Measurements from ENCODE around the gene SYCP2L. TPM values are rescaled to one million over a fixed set of nuclear protein-coding genes. Genes with fewer than 3 reads are reported as not detected.

Gene SYCP2L
- total and polyA plus RNA-seq, 10 of the 15 experiments (the other 5 are each of a cell fraction or from before 2014, with no cell fraction given), result 0.03 to 0.12 (median 0.04) TPM; not detected in 7

DNA sequence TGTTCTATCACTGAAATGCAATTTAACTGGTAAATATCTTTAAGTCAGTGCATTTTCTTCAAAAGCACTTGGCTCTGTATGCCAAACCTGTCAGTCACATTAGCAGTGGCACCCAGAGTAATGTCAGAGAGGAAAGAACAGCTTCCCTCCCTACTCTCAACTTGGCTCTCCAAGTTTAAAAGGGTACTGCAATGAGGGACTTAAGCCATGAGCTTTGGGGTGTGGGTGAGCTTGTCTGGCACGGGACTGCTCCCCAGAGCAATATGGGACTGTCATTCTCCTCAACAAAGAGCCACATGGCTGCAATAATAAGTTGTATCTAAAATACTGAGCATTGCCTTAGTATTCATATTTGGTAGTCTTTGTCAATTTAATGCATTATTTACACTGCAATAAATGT is 9.0 kb upstream of the SYCP2L start:
- in situ Hi-C loops (cut with MboI) (no loop called here), intact Hi-C loops (cut with micrococcal nuclease; ENCODE audit: unreplicated experiment) (no loop called here)
- ChIA-PET POLR2A (no interaction called here), CTCF (no interaction called here), RAD21 (ENCODE audit: unreplicated experiment) (no interaction called here), SMC1A (ENCODE audit: uncharacterized antibody, unreplicated experiment) (interaction anchor here (1.3 kb wide), 1 partner anchor 11 kb away, joined by 3 read pairs; no protein-coding TSS in a partner anchor)
- no peak for ATAC-seq
- Histone ChIP-seq H3K4me1 (ENCODE audit: control insufficient read depth, insufficient read depth, low read length) (no peaks in the 10 kb centered on the region), H3K36me3 (ENCODE audit: control insufficient read depth in 2 of 2, insufficient read depth in 2 of 2, low read length in 1 of 2) (no peaks in the 10 kb centered on the region), H3K4me3 (no peak overlapping the region), H4K20me1 (ENCODE audit: control insufficient read depth, insufficient read depth) (no peaks in the 10 kb centered on the region), H3K9ac (ENCODE audit: control insufficient read depth, insufficient read depth, low read length) (no peak overlapping the region), H3K27me3 (replicated peaks in 1 of 2; ENCODE audit: control insufficient read depth in 2 of 2, insufficient read depth in 2 of 2, low read length in 1 of 2) (peaks cover 0 to 2% of the 10 kb centered on the region in 2 experiments; a peak in 3 of 4 replicates), H3K9me3 (replicated peaks; ENCODE audit: control insufficient read depth, insufficient read depth, low read length) (no peaks in the 10 kb centered on the region; the same call in 2 of the 3 replicates), H2AFZ (ENCODE audit: control insufficient read depth, low read depth, low read length) (no peak overlapping the region), H3K4me2 (ENCODE audit: control insufficient read depth, insufficient read depth) (no peak overlapping the region), H3K27ac (ENCODE audit: control insufficient read depth, insufficient read depth) (no peak overlapping the region), H3K79me2 (ENCODE audit: control insufficient read depth, insufficient read depth, low read length) (no peaks in the 10 kb centered on the region)
- no peak for DNase-seq (ENCODE audit: low read depth, low spot score)
- FAIRE-seq, result no peak
- TF ChIP-seq, protein P1, sequence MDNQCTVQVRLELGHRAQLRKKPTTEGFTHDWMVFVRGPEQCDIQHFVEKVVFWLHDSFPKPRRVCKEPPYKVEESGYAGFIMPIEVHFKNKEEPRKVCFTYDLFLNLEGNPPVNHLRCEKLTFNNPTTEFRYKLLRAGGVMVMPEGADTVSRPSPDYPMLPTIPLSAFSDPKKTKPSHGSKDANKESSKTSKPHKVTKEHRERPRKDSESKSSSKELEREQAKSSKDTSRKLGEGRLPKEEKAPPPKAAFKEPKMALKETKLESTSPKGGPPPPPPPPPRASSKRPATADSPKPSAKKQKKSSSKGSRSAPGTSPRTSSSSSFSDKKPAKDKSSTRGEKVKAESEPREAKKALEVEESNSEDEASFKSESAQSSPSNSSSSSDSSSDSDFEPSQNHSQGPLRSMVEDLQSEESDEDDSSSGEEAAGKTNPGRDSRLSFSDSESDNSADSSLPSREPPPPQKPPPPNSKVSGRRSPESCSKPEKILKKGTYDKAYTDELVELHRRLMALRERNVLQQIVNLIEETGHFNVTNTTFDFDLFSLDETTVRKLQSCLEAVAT (IDR thresholded peaks at IDR 0.05), result no peak
- TF ChIP-seq POLR2A (IDR thresholded peaks at IDR 0.05; ENCODE audit: low read depth, low read length) (no peak), SIX5 (IDR thresholded peaks at IDR 0.05; ENCODE audit: low read depth, low read length, severe bottlenecking) (no peak), TARDBP (IDR thresholded peaks at IDR 0.05; ENCODE audit: borderline replicate concordance) (no peak), RBBP5 (conservative IDR thresholded peaks at IDR 0.05) (no peak), SMAD1 (IDR thresholded peaks at IDR 0.05; ENCODE audit: low read depth, partially characterized antibody) (no peak)
- TF ChIP-seq, protein P2, sequence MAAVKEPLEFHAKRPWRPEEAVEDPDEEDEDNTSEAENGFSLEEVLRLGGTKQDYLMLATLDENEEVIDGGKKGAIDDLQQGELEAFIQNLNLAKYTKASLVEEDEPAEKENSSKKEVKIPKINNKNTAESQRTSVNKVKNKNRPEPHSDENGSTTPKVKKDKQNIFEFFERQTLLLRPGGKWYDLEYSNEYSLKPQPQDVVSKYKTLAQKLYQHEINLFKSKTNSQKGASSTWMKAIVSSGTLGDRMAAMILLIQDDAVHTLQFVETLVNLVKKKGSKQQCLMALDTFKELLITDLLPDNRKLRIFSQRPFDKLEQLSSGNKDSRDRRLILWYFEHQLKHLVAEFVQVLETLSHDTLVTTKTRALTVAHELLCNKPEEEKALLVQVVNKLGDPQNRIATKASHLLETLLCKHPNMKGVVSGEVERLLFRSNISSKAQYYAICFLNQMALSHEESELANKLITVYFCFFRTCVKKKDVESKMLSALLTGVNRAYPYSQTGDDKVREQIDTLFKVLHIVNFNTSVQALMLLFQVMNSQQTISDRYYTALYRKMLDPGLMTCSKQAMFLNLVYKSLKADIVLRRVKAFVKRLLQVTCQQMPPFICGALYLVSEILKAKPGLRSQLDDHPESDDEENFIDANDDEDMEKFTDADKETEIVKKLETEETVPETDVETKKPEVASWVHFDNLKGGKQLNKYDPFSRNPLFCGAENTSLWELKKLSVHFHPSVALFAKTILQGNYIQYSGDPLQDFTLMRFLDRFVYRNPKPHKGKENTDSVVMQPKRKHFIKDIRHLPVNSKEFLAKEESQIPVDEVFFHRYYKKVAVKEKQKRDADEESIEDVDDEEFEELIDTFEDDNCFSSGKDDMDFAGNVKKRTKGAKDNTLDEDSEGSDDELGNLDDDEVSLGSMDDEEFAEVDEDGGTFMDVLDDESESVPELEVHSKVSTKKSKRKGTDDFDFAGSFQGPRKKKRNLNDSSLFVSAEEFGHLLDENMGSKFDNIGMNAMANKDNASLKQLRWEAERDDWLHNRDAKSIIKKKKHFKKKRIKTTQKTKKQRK (IDR thresholded peaks at IDR 0.05; ENCODE audit: low read depth, low read length), result no peak
- 40% methylated on average over 1 of the region's 1 CpG for WGBS (ENCODE audit: insufficient coverage, insufficient replicate concordance, low lambda C conversion rate, missing lambda C conversion rate)
- BruUV-seq (replicated peaks), result no TSS peak

Measured in GM12878 (cell line).